ENCODE results near the gene EPB41L4B. TPM values are rescaled to one million over a fixed set of nuclear protein-coding genes. Genes with fewer than 3 reads are reported as not detected.

EPB41L4B gene
- total RNA-seq, 1 donor from 2014 or later, result 5.5 TPM

GRCh38 chr9:109311286-109311685, 9.6 kb downstream of the EPB41L4B start:
- TF ChIP-seq CTCF (IDR thresholded peaks at IDR 0.05; ENCODE audit: unreplicated experiment), result no peak
- Mint-ChIP-seq H3K4me3 (no peak overlapping the region), H3K36me3 (peaks cover 3% of the 10 kb centered on the region), H3K4me1 (peaks cover 17% of the 10 kb centered on the region), H3K27ac (peak overlapping the region; percentile 32), H3K9me3 (peaks cover 3% of the 10 kb centered on the region), H3K27me3 (ENCODE audit: low read depth) (peaks cover 9% of the 10 kb centered on the region)
- no peak for DNase-seq (ENCODE audit: low spot score in 2 of 2, unreplicated experiment in 2 of 2)

GRCh38 chr9:109310486-109310901, 10.4 kb downstream of the EPB41L4B start:
- TF ChIP-seq CTCF (IDR thresholded peaks at IDR 0.05; ENCODE audit: unreplicated experiment), result no peak
- Mint-ChIP-seq H3K36me3 (peaks cover 3% of the 10 kb centered on the region), H3K4me3 (no peak overlapping the region), H3K27ac (no peak overlapping the region), H3K4me1 (peaks cover 17% of the 10 kb centered on the region), H3K9me3 (peaks cover 3% of the 10 kb centered on the region), H3K27me3 (ENCODE audit: low read depth) (peaks cover 2% of the 10 kb centered on the region)
- DNase-seq (ENCODE audit: low spot score in 2 of 2, unreplicated experiment in 2 of 2), result no peak

GRCh38 chr9:109309282-109309681, 11.6 kb downstream of the EPB41L4B start:
- DNase-seq (ENCODE audit: low spot score in 2 of 2, unreplicated experiment in 2 of 2), result no peak
- Mint-ChIP-seq H3K9me3 (peaks cover 3% of the 10 kb centered on the region), H3K27me3 (ENCODE audit: low read depth) (no peaks in the 10 kb centered on the region), H3K27ac (no peak overlapping the region), H3K36me3 (peaks cover 3% of the 10 kb centered on the region), H3K4me3 (no peak overlapping the region), H3K4me1 (peaks cover 17% of the 10 kb centered on the region)
- no peak for TF ChIP-seq CTCF (IDR thresholded peaks at IDR 0.05; ENCODE audit: unreplicated experiment)

GRCh38 chr9:109307380-109308240, 13.2 kb downstream of the EPB41L4B start:
- H3K27ac Mint-ChIP-seq, result no peak overlapping the region

GRCh38 chr9:109305801-109306200, 15.1 kb downstream of the EPB41L4B start:
- H3K4me1 Mint-ChIP-seq, result peaks cover 9% of the 10 kb centered on the region
- H3K27ac Mint-ChIP-seq, result no peak overlapping the region
- peaks cover 3% of the 10 kb centered on the region for H3K36me3 Mint-ChIP-seq
- no peak for TF ChIP-seq CTCF (IDR thresholded peaks at IDR 0.05; ENCODE audit: unreplicated experiment)
- no peaks in the 10 kb centered on the region for H3K27me3 Mint-ChIP-seq (ENCODE audit: low read depth)
- no peak overlapping the region for H3K4me3 Mint-ChIP-seq
- DNase-seq (ENCODE audit: low spot score in 2 of 2, unreplicated experiment in 2 of 2), result no peak
- H3K9me3 Mint-ChIP-seq, result peaks cover 3% of the 10 kb centered on the region

More at GRCh38 chr9:109307380-109308240, 13.2 kb downstream of the EPB41L4B start:
- H3K36me3 Mint-ChIP-seq, result peaks cover 3% of the 10 kb centered on the region
- TF ChIP-seq CTCF (IDR thresholded peaks at IDR 0.05; ENCODE audit: unreplicated experiment), result no peak
- H3K4me3 Mint-ChIP-seq, result no peak overlapping the region
- peaks cover 3% of the 10 kb centered on the region for H3K9me3 Mint-ChIP-seq
- no peaks in the 10 kb centered on the region for H3K27me3 Mint-ChIP-seq (ENCODE audit: low read depth)
- peaks cover 17% of the 10 kb centered on the region for H3K4me1 Mint-ChIP-seq
- no peak for DNase-seq (ENCODE audit: low spot score in 2 of 2, unreplicated experiment in 2 of 2)

All from mesothelial cell of epicardium (in vitro differentiated cells).